GM12878 (cell line): ENCODE data around the gene KIF25.

ENCODE experiments used
- EP300 ChIP-seq, 2 experiments: fragments of 150-350 bp in 1 of 2; IDR thresholded peaks; 2 replicates each; pipeline ENCODE4 v1.6.1; 2011 to 2012; ENCODE audit warnings: low read depth in 2 of 2, low read length in 2 of 2, borderline replicate concordance in 1 of 2, improper control_type of control experiment in 1 of 2, inconsistent platforms in 1 of 2; ENCODE audit not compliant: control insufficient read depth in 1 of 2
- FOS ChIP-seq: IDR thresholded peaks from 3 replicates; pipeline ENCODE4 v1.6.1; 2011; ENCODE audit warnings: borderline replicate concordance; ENCODE audit not compliant: insufficient read length; ENCODE audit errors: extremely low read depth
- MEF2A ChIP-seq: IDR thresholded peaks from 2 replicates; pipeline ENCODE4 v1.6.1; 2011; ENCODE audit warnings: low read depth, mild to moderate bottlenecking, low read length, moderate library complexity; ENCODE audit not compliant: insufficient read depth
- NFYB ChIP-seq: IDR thresholded peaks from 2 replicates; pipeline ENCODE4 v1.6.1; 2011; ENCODE audit warnings: low read depth, mild to moderate bottlenecking, low read length, improper control_type of control experiment, moderate library complexity; ENCODE audit not compliant: insufficient read depth
- RAD21 ChIP-seq: IDR thresholded peaks from 2 replicates; pipeline ENCODE4 v1.6.1; 2011; ENCODE audit warnings: mild to moderate bottlenecking, low read depth, low read length, moderate library complexity; ENCODE audit not compliant: insufficient read depth
- SMAD5 ChIP-seq: IDR thresholded peaks from 2 replicates; pipeline ENCODE4 v1.6.1; 2016; ENCODE audit warnings: antibody characterized with exemption, low read depth
- ZBED1 ChIP-seq: IDR thresholded peaks from 2 replicates; pipeline ENCODE4 v1.6.1; 2016; ENCODE audit warnings: borderline replicate concordance

GRCh38 chr6:167952512-167952859, 45.0 kb upstream of the KIF25 start:
- TF ChIP-seq EP300 (IDR thresholded peaks at IDR 0.05; ENCODE audit: borderline replicate concordance in 1 of 2, control insufficient read depth in 1 of 2, low read depth in 2 of 2, low read length in 2 of 2) (no peak), FOS (no peak), NFYB (no peak), ZBED1 (no peak), SMAD5 (no peak), RAD21 (no peak), MEF2A (no peak)
